HG03280 (cell line): ENCODE data around the gene RPL12.

Source experiments
- ATAC-seq: cut with Tn5 transposase; IDR thresholded peaks from one replicate; pipeline ENCODE4 v1.9.1; 2021; ENCODE audit warnings: mild to moderate bottlenecking, moderate library complexity; ENCODE audit not compliant: unreplicated experiment

RPL12 gene

GRCh38 chr9:127405344-127406125, 45.7 kb downstream of the RPL12 start:
- ATAC-seq: no peak

- ATAC-seq: no peak
Measured at GRCh38 chr9:127404631-127405030, 46.6 kb downstream of the RPL12 start.

- ATAC-seq: no peak
Measured at GRCh38 chr9:127403507-127404192, 47.6 kb downstream of the RPL12 start.

- ATAC-seq: no peak
Measured at GRCh38 chr9:127402401-127403090, 48.7 kb downstream of the RPL12 start.

- no peak for ATAC-seq
Measured at GRCh38 chr9:127399736-127400269, 51.4 kb downstream of the RPL12 start.

- ATAC-seq: no peak
Measured at GRCh38 chr9:127398715-127399400, 52.3 kb downstream of the RPL12 start.

GRCh38 chr9:127398275-127398647, 52.9 kb downstream of the RPL12 start:
- ATAC-seq: no peak
